A673 (cell line): ENCODE data around the gene AKR1D1.

Experiments used
- CTCF ChIP-seq: fragments of 300-800, 200-600 bp; sonication (generic); conservative IDR thresholded peaks from 2 replicates; pipeline ENCODE4 v1.5.1; 2017; ENCODE audit warnings: low read depth, mild to moderate bottlenecking, antibody characterized with exemption, low read length, moderate library complexity, mixed read lengths
- EZH2 ChIP-seq: fragments of 200-600 bp; sonication (generic); IDR thresholded peaks from 2 replicates; pipeline ENCODE4 v1.6.1; 2017; ENCODE audit warnings: borderline replicate concordance, low read depth, mild to moderate bottlenecking, mixed read lengths, antibody characterized with exemption, low read length; ENCODE audit not compliant: poor library complexity, severe bottlenecking

DNA sequence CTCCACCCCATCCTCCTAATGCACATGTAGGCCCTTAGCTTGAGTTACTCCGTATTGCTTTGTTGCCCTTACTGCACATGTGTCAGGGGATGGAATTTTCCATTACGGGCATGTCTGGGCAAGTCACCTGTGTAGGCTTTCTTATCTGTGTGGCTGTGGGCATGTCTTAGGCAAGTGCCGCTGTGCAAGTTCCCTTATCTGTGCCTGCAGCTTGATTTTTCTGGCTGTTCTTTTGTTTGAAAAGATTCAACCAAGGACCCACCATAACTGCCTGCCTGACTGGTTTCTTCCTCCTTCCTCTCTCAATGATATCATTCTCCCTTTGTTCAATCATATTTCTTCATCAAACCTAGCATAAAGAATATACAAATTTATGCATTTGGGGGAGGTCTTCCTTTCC lies 88.5 kb downstream of the AKR1D1 start:
- TF ChIP-seq CTCF (no peak), EZH2 (no peak)
